Effector CD4-positive, alpha-beta T cell (primary cell): ENCODE results near the gene ATP1B1.

ENCODE experiments used
- DNase-seq: peaks from one replicate; pipeline ENCODE4 v3.0.0-alpha.2; 2020

Gene ATP1B1

GRCh38 chr1:169094897-169095569 lies 11.5 kb upstream of the ATP1B1 start:
- DNase-seq, result no peak

GRCh38 chr1:169098380-169098779 lies 8.1 kb upstream of the ATP1B1 start:
- DNase-seq, result no peak

- DNase-seq, result no peak
Observed at GRCh38 chr1:169099561-169099960, 6.9 kb upstream of the ATP1B1 start.

GRCh38 chr1:169100208-169100607 lies 6.3 kb upstream of the ATP1B1 start:
- DNase-seq, result no peak

- no peak for DNase-seq
Observed at GRCh38 chr1:169100651-169101088, 5.8 kb upstream of the ATP1B1 start.

- DNase-seq, result no peak
Observed at GRCh38 chr1:169102567-169102966, 3.9 kb upstream of the ATP1B1 start.

- no peak for DNase-seq
Observed at GRCh38 chr1:169103002-169103401, 3.5 kb upstream of the ATP1B1 start.

- no peak for DNase-seq
Observed at GRCh38 chr1:169103480-169103893, 3.0 kb upstream of the ATP1B1 start.

- no peak for DNase-seq
Observed at GRCh38 chr1:169105087-169105433, 1.4 kb upstream of the ATP1B1 start.

- peak; percentile 26 for DNase-seq
Observed at GRCh38 chr1:169105434-169106094, 926 bp upstream of the ATP1B1 start.

GRCh38 chr1:169106921-169107602 lies 572 bp downstream of the ATP1B1 start:
- DNase-seq, result no peak

GRCh38 chr1:169107603-169108208 lies 1.2 kb downstream of the ATP1B1 start:
- DNase-seq, result no peak

- DNase-seq, result no peak
Observed at GRCh38 chr1:169108223-169108622, 1.7 kb downstream of the ATP1B1 start.

GRCh38 chr1:169108863-169109560 lies 2.5 kb downstream of the ATP1B1 start:
- no peak for DNase-seq

- DNase-seq, result no peak
Observed at GRCh38 chr1:169109561-169110134, 3.2 kb downstream of the ATP1B1 start.

- DNase-seq, result no peak
Observed at GRCh38 chr1:169110236-169110635, 3.7 kb downstream of the ATP1B1 start.

GRCh38 chr1:169110689-169111447 lies 4.4 kb downstream of the ATP1B1 start:
- no peak for DNase-seq

GRCh38 chr1:169111472-169111871 lies 5.0 kb downstream of the ATP1B1 start:
- DNase-seq, result no peak

- DNase-seq, result no peak
Observed at GRCh38 chr1:169112241-169112640, 5.8 kb downstream of the ATP1B1 start.

- no peak for DNase-seq
Observed at GRCh38 chr1:169113613-169114119, 7.2 kb downstream of the ATP1B1 start.

- DNase-seq, result no peak
Observed at GRCh38 chr1:169115891-169116585, 9.5 kb downstream of the ATP1B1 start.
